Nephron (organoid): ENCODE data around the gene MFSD12.

Experiments
- H3K27ac Mint-ChIP-seq, 3 experiments: 2 replicates each; pipeline ENCODE4 v1.8.0; 2020; ENCODE audit warnings: mixed read lengths in 3 of 3, mild to moderate bottlenecking in 2 of 3, moderate library complexity in 1 of 3
- H3K27me3 Mint-ChIP-seq: 2 replicates; pipeline ENCODE4 v1.8.0; 2021; ENCODE audit warnings: low read depth, mild to moderate bottlenecking, moderate library complexity, mixed read lengths
- H3K36me3 Mint-ChIP-seq: 2 replicates; pipeline ENCODE4 v1.8.0; 2020; ENCODE audit warnings: low read depth, mixed read lengths
- H3K4me1 Mint-ChIP-seq: 2 replicates; pipeline ENCODE4 v1.8.0; 2020; ENCODE audit warnings: mixed read lengths
- H3K4me3 Mint-ChIP-seq, 3 experiments: 2 replicates each; pipeline ENCODE4 v1.8.0; 2020; ENCODE audit warnings: mild to moderate bottlenecking in 3 of 3, mixed read lengths in 3 of 3, moderate library complexity in 2 of 3
- H3K9me3 Mint-ChIP-seq: 2 replicates; pipeline ENCODE4 v1.8.0; 2020; ENCODE audit warnings: mixed read lengths
- CTCF ChIP-seq, 3 experiments: fragments of 200-600 bp; sonication (generic); IDR thresholded peaks; one replicate each; pipeline ENCODE4 v1.5.0; 2021; ENCODE audit warnings: antibody characterized with exemption in 3 of 3; ENCODE audit not compliant: unreplicated experiment in 3 of 3

MFSD12 gene

DNA sequence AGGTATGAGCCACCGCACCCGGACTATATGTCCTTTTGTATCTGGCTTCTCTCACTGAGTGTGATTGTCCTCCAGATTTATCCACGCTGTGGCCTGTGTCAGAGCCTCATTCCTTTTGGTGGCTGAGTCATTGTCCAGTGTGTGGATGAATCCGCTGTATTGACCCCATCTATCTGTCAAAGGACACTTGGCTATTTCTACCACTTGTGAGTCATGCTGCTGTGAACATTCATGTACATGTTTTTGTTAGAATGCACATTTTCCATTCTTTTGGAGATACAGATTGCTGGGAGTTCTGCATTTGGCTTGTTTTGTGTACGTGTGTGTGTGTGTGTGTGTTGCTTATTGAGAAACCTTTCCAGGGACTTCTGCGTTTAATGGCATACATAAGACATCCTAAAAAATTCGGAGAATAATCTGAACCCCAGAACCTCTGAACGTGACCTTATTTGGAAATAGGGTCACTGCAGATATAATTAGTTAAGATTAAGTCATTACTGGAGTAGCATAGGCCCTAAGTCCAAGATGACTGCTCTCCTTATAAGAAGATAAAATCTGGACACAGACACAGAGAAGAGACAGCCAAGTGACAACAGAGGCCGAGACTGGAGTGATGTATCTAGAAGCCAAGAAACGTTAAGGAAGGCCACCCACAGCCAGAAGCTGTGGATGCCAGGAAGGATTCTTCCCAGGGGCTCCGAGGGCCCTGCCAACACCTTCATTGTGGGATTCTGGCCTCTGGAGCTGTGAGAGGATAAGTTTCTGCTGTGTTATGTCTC lies 23.0 kb upstream of the MFSD12 start:
- Mint-ChIP-seq H3K4me1 (peaks cover 10% of the 10 kb centered on the region), H3K27ac (peak overlapping the region in 1 of 3 experiments; percentile 50)

DNA sequence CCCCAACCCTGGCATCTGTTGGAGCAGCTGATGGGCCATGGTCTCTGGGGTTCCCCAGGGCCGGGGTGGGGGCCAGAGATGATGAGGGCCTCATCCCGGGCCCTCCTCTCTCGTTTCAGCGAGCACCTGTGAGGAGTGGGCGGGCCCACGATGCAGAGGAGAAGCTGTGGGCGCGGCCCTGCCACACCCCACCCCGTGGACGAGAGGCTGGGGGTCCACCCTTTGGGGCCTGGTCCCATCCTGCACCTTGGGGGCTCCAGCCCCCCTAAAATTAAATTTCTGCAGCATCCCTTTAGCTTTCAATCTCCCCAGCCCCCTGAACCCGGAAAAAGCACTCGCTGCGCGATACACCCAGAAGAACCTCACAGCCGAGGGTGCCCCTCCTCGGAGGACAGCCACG lies 21.0 kb upstream of the MFSD12 start:
- Mint-ChIP-seq H3K36me3 (peaks cover 13% of the 10 kb centered on the region), H3K27me3 (peaks cover 43% of the 10 kb centered on the region), H3K4me1 (peaks cover 15% of the 10 kb centered on the region), H3K27ac (no peak overlapping the region), H3K9me3 (no peaks in the 10 kb centered on the region), H3K4me3 (peak overlapping the region in 1 of 3 experiments; percentile 33)
- no peak for TF ChIP-seq CTCF (IDR thresholded peaks at IDR 0.05; ENCODE audit: unreplicated experiment in 3 of 3)

More for the DNA sequence above, 23.0 kb upstream of the MFSD12 start:
- TF ChIP-seq CTCF (IDR thresholded peaks at IDR 0.05; ENCODE audit: unreplicated experiment in 3 of 3), result no peak
- Mint-ChIP-seq H3K4me3 (peak overlapping the region in 2 of 3 experiments; percentile 4 to 45), H3K27me3 (peaks cover 48% of the 10 kb centered on the region), H3K9me3 (no peaks in the 10 kb centered on the region), H3K36me3 (peaks cover 3% of the 10 kb centered on the region)

GRCh38 chr19:3577723-3578344 lies 20.4 kb upstream of the MFSD12 start:
- H3K9me3 Mint-ChIP-seq, result no peaks in the 10 kb centered on the region
- H3K4me3 Mint-ChIP-seq, result no peak overlapping the region
- TF ChIP-seq CTCF (IDR thresholded peaks at IDR 0.05; ENCODE audit: unreplicated experiment in 3 of 3), result no peak
- H3K36me3 Mint-ChIP-seq, result peaks cover 13% of the 10 kb centered on the region
- no peak overlapping the region for H3K27ac Mint-ChIP-seq
- peaks cover 15% of the 10 kb centered on the region for H3K4me1 Mint-ChIP-seq
- peaks cover 40% of the 10 kb centered on the region for H3K27me3 Mint-ChIP-seq

- no peak for TF ChIP-seq CTCF (IDR thresholded peaks at IDR 0.05; ENCODE audit: unreplicated experiment in 3 of 3)
- peaks cover 30% of the 10 kb centered on the region for H3K27me3 Mint-ChIP-seq
- H3K36me3 Mint-ChIP-seq, result peaks cover 13% of the 10 kb centered on the region
- no peaks in the 10 kb centered on the region for H3K9me3 Mint-ChIP-seq
- no peak overlapping the region for H3K27ac Mint-ChIP-seq
- H3K4me1 Mint-ChIP-seq, result peaks cover 15% of the 10 kb centered on the region
- H3K4me3 Mint-ChIP-seq, result peak overlapping the region; percentile 50 to 67 (median 61)
These were observed 19.5 kb upstream of the MFSD12 start for GRCh38 chr19:3576696-3577443.

DNA sequence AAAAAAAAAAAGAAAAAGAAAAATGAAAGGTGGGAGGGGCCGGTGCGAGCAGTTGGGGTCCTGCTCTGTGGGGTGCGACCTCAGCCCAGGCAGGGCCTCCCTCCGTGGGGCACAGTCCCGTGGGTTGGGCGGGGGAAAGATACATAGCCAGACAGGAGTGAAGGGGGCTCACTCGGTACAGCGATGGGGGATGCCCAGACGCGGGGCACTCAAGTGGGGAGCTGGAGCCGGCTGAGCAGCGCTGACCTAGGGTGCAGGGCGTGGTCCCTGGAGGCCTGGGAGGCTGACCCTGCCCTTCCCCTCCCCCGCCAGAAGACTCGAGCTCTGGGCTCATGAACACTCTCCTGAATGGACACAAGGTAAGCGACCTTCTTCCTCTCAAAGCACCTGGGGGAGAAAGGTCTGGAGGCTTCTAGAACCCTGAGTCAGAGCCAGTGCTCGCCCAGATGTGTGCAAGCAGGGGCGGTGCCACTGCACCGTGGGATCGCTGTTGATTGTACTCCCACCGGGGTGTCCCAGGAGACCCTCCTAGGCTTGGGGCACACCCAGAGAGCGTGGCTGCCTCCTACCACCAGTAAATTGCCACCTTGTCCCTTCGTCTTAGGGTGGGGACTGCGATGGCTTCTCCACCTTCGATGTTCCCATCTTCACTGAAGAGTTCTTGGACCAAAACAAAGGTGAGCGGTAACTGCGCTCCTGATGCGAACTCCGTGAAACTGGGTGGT lies 18.7 kb upstream of the MFSD12 start:
- Mint-ChIP-seq H3K27ac (no peak overlapping the region), H3K9me3 (no peaks in the 10 kb centered on the region), H3K4me1 (peaks cover 20% of the 10 kb centered on the region), H3K27me3 (peaks cover 29% of the 10 kb centered on the region), H3K36me3 (peaks cover 13% of the 10 kb centered on the region), H3K4me3 (peak overlapping the region; percentile 50 to 82 (median 61))
- TF ChIP-seq CTCF (IDR thresholded peaks at IDR 0.05; ENCODE audit: unreplicated experiment in 3 of 3), result no peak
